ENCODE data around the gene TBATA.

DNA sequence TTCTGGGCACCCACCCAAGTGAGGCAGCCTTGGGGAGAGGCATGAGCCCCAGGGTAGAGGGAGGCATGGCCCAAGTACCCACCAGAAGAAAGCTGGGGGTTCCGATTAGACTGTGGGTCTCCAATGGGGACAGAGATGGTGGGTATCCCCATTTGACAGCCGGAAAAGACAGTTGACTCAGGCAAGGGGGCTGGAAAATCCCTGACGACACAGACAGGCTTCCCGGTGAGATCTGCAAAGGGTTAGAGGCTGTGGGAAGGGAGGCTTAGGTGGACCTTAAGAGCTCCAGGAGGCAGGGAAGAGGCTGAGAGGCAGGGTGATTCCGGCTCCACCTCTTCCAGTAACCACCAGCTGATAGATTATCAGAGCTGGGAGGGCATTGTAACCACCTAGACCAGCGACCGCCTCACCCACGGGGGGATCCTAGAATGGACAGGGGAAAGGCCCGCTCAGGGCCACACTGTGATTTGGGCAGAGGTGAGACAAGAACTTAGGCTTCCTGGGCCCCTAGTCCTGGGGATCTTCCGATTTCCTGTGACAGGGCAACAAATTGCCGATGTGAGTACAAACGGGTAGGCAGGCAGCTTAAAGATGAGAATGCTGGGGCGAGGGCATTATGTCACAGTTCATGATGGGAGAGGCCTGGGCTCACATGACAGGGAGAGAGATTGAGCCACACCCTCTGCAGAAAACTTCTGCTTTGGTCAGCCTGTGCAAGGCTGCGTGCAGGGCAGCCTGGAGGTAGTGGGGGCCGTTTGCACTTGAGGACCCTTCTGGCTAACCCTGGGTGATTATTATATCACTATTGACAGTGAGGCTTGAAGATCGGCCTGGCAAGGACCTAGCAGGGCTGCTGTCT is 5.4 kb downstream of the TBATA start:
- TF ChIP-seq, protein P1, sequence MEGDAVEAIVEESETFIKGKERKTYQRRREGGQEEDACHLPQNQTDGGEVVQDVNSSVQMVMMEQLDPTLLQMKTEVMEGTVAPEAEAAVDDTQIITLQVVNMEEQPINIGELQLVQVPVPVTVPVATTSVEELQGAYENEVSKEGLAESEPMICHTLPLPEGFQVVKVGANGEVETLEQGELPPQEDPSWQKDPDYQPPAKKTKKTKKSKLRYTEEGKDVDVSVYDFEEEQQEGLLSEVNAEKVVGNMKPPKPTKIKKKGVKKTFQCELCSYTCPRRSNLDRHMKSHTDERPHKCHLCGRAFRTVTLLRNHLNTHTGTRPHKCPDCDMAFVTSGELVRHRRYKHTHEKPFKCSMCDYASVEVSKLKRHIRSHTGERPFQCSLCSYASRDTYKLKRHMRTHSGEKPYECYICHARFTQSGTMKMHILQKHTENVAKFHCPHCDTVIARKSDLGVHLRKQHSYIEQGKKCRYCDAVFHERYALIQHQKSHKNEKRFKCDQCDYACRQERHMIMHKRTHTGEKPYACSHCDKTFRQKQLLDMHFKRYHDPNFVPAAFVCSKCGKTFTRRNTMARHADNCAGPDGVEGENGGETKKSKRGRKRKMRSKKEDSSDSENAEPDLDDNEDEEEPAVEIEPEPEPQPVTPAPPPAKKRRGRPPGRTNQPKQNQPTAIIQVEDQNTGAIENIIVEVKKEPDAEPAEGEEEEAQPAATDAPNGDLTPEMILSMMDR (conservative IDR thresholded peaks at IDR 0.05; ENCODE audit: low read depth, low read length), result no peak
- TF ChIP-seq EZH2 (IDR thresholded peaks at IDR 0.05; ENCODE audit: low read length, unreplicated experiment), result no peak

All from PC-3 (cell line).